Naive thymus-derived CD4-positive, alpha-beta T cell (primary cell): ENCODE data around the gene UBXN11. TPM values are rescaled to one million over a fixed set of nuclear protein-coding genes. Genes with fewer than 3 reads are reported as not detected.
A peak's percentile ranks its signal among the peaks of the same experiment; 100 is the strongest.
"Not testable (repeated sequence)": the region's sequence is repeated elsewhere in the genome, so short reads cannot be mapped to it uniquely, and the experiment has no call there.

Source experiments
- ATAC-seq: fragments of 150-1000 bp; cut with Tn5 transposase; 2 replicates; pipeline ENCODE4 v1.10.0; 2021; ENCODE audit warnings: mild to moderate bottlenecking, moderate library complexity
- CTCF ChIA-PET: fragments of 350-600 bp; sonication (Branson Sonifier 250); formaldehyde crosslinking; loops from one replicate; lab custom pipeline; 2021; ENCODE audit warnings: antibody characterized with exemption; lab: Charles Lee
- POLR2A ChIA-PET: fragments of 350-600 bp; sonication (Branson Sonifier 250); formaldehyde crosslinking; loops from one replicate; lab custom pipeline; 2021; ENCODE audit warnings: antibody characterized with exemption, inconsistent platforms; lab: Charles Lee
- DNase-seq, 9 donors: peaks; one replicate each; pipeline versions ENCODE4 v3.0.0 to v3.0.0-alpha.2; 2020 to 2022; ENCODE audit warnings: mixed read lengths in 1 of 9
- H3K27ac ChIP-seq: one replicate; pipeline ENCODE4 v1.7.0; 2013; ENCODE audit warnings: mild to moderate bottlenecking, low read depth, low read length, moderate library complexity
- H3K27me3 ChIP-seq, 2 donors: one replicate each; pipeline ENCODE4 v1.7.0; 2013; ENCODE audit warnings: low read length in 2 of 2, mild to moderate bottlenecking in 2 of 2, moderate library complexity in 2 of 2; ENCODE audit not compliant: control insufficient read depth in 2 of 2, insufficient read depth in 2 of 2
- H3K36me3 ChIP-seq, 3 experiments: 1 replicate in 2 of 3; 2 replicates in 1 of 3; pipeline ENCODE4 v1.7.0; 2013; ENCODE audit warnings: low read length in 3 of 3, mild to moderate bottlenecking in 3 of 3, moderate library complexity in 1 of 3; ENCODE audit not compliant: insufficient read depth in 3 of 3, control insufficient read depth in 2 of 3
- H3K4me1 ChIP-seq, 2 donors: one replicate each; pipeline ENCODE4 v1.7.0; 2013; ENCODE audit warnings: low read length in 2 of 2, mild to moderate bottlenecking in 2 of 2, moderate library complexity in 1 of 2; ENCODE audit not compliant: control insufficient read depth in 2 of 2, insufficient read depth in 2 of 2
- H3K4me3 ChIP-seq: 2 replicates; pipeline ENCODE4 v1.7.0; 2013; ENCODE audit warnings: mild to moderate bottlenecking, low read length
- H3K9me3 ChIP-seq, 3 experiments: 1 replicate in 2 of 3; 2 replicates in 1 of 3; pipeline ENCODE4 v1.7.0; 2013; ENCODE audit warnings: low read length in 3 of 3; ENCODE audit not compliant: control insufficient read depth in 2 of 3
- H3K27ac Mint-ChIP-seq, 9 donors: one replicate each; pipeline ENCODE4 v1.8.0; 2020 to 2022; ENCODE audit warnings: mixed read lengths in 9 of 9, mild to moderate bottlenecking in 8 of 9, moderate library complexity in 5 of 9, inconsistent platforms in 2 of 9
- H3K27me3 Mint-ChIP-seq, 5 donors: one replicate each; pipeline ENCODE4 v1.8.0; 2021 to 2022; ENCODE audit warnings: mixed read lengths in 5 of 5, mild to moderate bottlenecking in 1 of 5
- H3K36me3 Mint-ChIP-seq, 5 donors: one replicate each; pipeline ENCODE4 v1.8.0; 2020 to 2022; ENCODE audit warnings: mixed read lengths in 5 of 5, mild to moderate bottlenecking in 3 of 5, inconsistent platforms in 1 of 5
- H3K4me1 Mint-ChIP-seq, 7 donors: one replicate each; pipeline ENCODE4 v1.8.0; 2020 to 2022; ENCODE audit warnings: mixed read lengths in 7 of 7, mild to moderate bottlenecking in 3 of 7, inconsistent platforms in 1 of 7
- H3K4me3 Mint-ChIP-seq, 10 donors: one replicate each; pipeline ENCODE4 v1.8.0; 2020 to 2022; ENCODE audit warnings: mild to moderate bottlenecking in 10 of 10, mixed read lengths in 10 of 10, moderate library complexity in 6 of 10, inconsistent platforms in 2 of 10
- H3K9me3 Mint-ChIP-seq, 11 donors: one replicate each; pipeline ENCODE4 v1.8.0; 2020 to 2022; ENCODE audit warnings: mixed read lengths in 11 of 11, mild to moderate bottlenecking in 4 of 11, inconsistent platforms in 1 of 11, moderate library complexity in 1 of 11
- intact Hi-C, 2 donors: fragments of 100-400 bp; cut with micrococcal nuclease; formaldehyde crosslinking; loops; one replicate each; pipeline ENCODE4 v1.15.1; 2023
- polyA plus RNA-seq, 2 donors: library from polyadenylated mRNA; unstranded; fragments of 300-500 nt; fragmentation: Illumina TruSeq; gene quantifications; one replicate each; pipeline ENCODE4 v1.2.3, GENCODE V29; 2021
- total RNA-seq, 6 experiments: library from RNA in 5 of 6; stranded (reverse) in 5 of 6; gene quantifications; 1 replicate in 5 of 6; 2 replicates in 1 of 6; pipeline ENCODE4 v1.2.3 and lab custom pipeline; 2021 to 2026

Gene UBXN11
- total and polyA plus RNA-seq, 7 experiments from 2014 or later, result 10.5 to 131 (median 49.6) TPM

GRCh38 chr1:26315874-26316850, 9.7 kb upstream of the UBXN11 start:
- ATAC-seq (no peak), DNase-seq (no peak)
- Histone ChIP-seq H3K4me3 (no peak overlapping the region), H3K27ac (peak overlapping the region; percentile 77), H3K36me3 (peaks cover 0 to 20% (median 12%) of the 10 kb centered on the region in 3 experiments), H3K27me3 (no peaks in the 10 kb centered on the region), H3K4me1 (peaks cover 50 to 52% of the 10 kb centered on the region in 2 donors), H3K9me3 (no peaks in the 10 kb centered on the region)
- Mint-ChIP-seq H3K36me3 (peaks cover 9 to 33% (median 18%) of the 10 kb centered on the region in 5 donors), H3K4me3 (peak overlapping the region; percentile 16 to 99 (median 80)), H3K4me1 (peaks cover 54 to 78% (median 58%) of the 10 kb centered on the region in 7 donors), H3K27me3 (no peaks in the 10 kb centered on the region), H3K27ac (peak overlapping the region; percentile 81 to 99 (median 91)), H3K9me3 (peaks cover 0 to 5% (median 0%) of the 10 kb centered on the region in 11 donors)
- POLR2A ChIA-PET, result interaction anchor here (1.1 to 35.3 kb wide), 6 partner anchors 8 to 59 kb away, joined by 3 to 1967 read pairs (median 4); partner anchors contain the start of genes SH3BGRL3 and UBXN11
- CTCF ChIA-PET, result interaction anchor here (0.6 to 19.8 kb wide), 6 partner anchors 7 to 58 kb away, joined by 3 to 541 read pairs (median 4); partner anchors contain the start of gene SH3BGRL3
- intact Hi-C loops, result loop anchor here in 1 of 2 donors (5.0 kb wide), 2 partner anchors 61 to 204 kb away; partner anchors contain the start of gene PDIK1L

- DNase-seq, result no peak
- peak overlapping the region; percentile 25 to 99 (median 80) for H3K4me3 Mint-ChIP-seq
- no peak for ATAC-seq
- H3K27me3 ChIP-seq, result no peaks in the 10 kb centered on the region
- no peaks in the 10 kb centered on the region for H3K9me3 ChIP-seq
- H3K9me3 Mint-ChIP-seq, result peaks cover 0 to 5% (median 0%) of the 10 kb centered on the region in 11 donors
- no peak overlapping the region for H3K27ac ChIP-seq
- H3K4me1 Mint-ChIP-seq, result peaks cover 49 to 65% (median 56%) of the 10 kb centered on the region in 7 donors
- CTCF ChIA-PET, result interaction anchor here (19.8 kb wide), 1 partner anchor 32 kb away, joined by 541 read pairs; the partner anchor contains the start of gene SH3BGRL3
- no peak overlapping the region for H3K4me3 ChIP-seq
- peak overlapping the region in 8 of 9 donors; percentile 65 to 98 (median 86) for H3K27ac Mint-ChIP-seq
- peaks cover 8 to 23% (median 13%) of the 10 kb centered on the region in 5 donors for H3K36me3 Mint-ChIP-seq
- POLR2A ChIA-PET, result interaction anchor here (0.7 to 35.3 kb wide), 8 partner anchors 6 to 61 kb away, joined by 3 to 1967 read pairs (median 6); partner anchors contain the start of genes SH3BGRL3 and UBXN11
- no peaks in the 10 kb centered on the region for H3K27me3 Mint-ChIP-seq
- H3K4me1 ChIP-seq, result peaks cover 40% of the 10 kb centered on the region in 2 donors
- intact Hi-C loops, result no loop called here
- H3K36me3 ChIP-seq, result peaks cover 0 to 8% (median 0%) of the 10 kb centered on the region in 3 experiments
Measured at GRCh38 chr1:26314501-26314900, 8.1 kb upstream of the UBXN11 start.

- DNase-seq, result peak in 3 of 9 donors; percentile 2 to 46 (median 43)
- H3K9me3 Mint-ChIP-seq, H3K36me3 Mint-ChIP-seq, H3K27me3 Mint-ChIP-seq, H3K27me3 ChIP-seq, ATAC-seq, H3K36me3 ChIP-seq, H3K9me3 ChIP-seq: not testable (repeated sequence)
- H3K4me3 Mint-ChIP-seq, result peak overlapping the region; percentile 93 to 99 (median 98)
- H3K27ac ChIP-seq, result peak overlapping the region; percentile 76
- H3K27ac Mint-ChIP-seq, result peak overlapping the region; percentile 89 to 99 (median 96)
- intact Hi-C loops, result loop anchor here (1.0 to 5.0 kb wide), 8 partner anchors 9 to 403 kb away; partner anchors contain the start of genes CD52 (in 2 of the 2), HMGN2 (in 2 of the 2) and ARID1A (in 1 of the 2)
- POLR2A ChIA-PET, result interaction anchor here (0.7 to 35.3 kb wide), 9 partner anchors 11 to 138 kb away, joined by 3 to 1967 read pairs (median 6); partner anchors contain the start of genes CD52, CEP85 and SH3BGRL3
- peak overlapping the region; percentile 7 for H3K4me3 ChIP-seq
- peaks cover 16 to 31% of the 10 kb centered on the region in 2 donors for H3K4me1 ChIP-seq
- CTCF ChIA-PET, result interaction anchor here (0.6 to 7.1 kb wide), 16 partner anchors 10 to 469 kb away, joined by 3 to 131 read pairs (median 4); partner anchors contain the start of genes CD52 and SH3BGRL3
- peaks cover 29 to 65% (median 43%) of the 10 kb centered on the region in 7 donors for H3K4me1 Mint-ChIP-seq
Measured at GRCh38 chr1:26307966-26308899, 1.8 kb upstream of the UBXN11 start.

GRCh38 chr1:26307363-26307781, 936 bp upstream of the UBXN11 start:
- Mint-ChIP-seq H3K9me3 (no peaks in the 10 kb centered on the region), H3K4me3 (peak overlapping the region; percentile 93 to 99 (median 98)), H3K4me1 (peaks cover 29 to 64% (median 40%) of the 10 kb centered on the region in 7 donors), H3K36me3 (peaks cover 0 to 4% (median 0%) of the 10 kb centered on the region in 5 donors), H3K27ac (peak overlapping the region; percentile 89 to 99 (median 96)), H3K27me3 (no peaks in the 10 kb centered on the region)
- Histone ChIP-seq H3K27me3 (no peaks in the 10 kb centered on the region), H3K36me3 (no peaks in the 10 kb centered on the region), H3K4me3 (peak overlapping the region; percentile 60), H3K9me3 (no peaks in the 10 kb centered on the region), H3K4me1 (peaks cover 16 to 31% of the 10 kb centered on the region in 2 donors), H3K27ac (peak overlapping the region; percentile 76)
- ChIA-PET POLR2A (interaction anchor here (0.7 to 35.3 kb wide), 9 partner anchors 10 to 137 kb away, joined by 3 to 1967 read pairs (median 6); partner anchors contain the start of genes CD52, CEP85 and SH3BGRL3), CTCF (interaction anchor here (0.6 to 7.1 kb wide), 14 partner anchors 11 to 469 kb away, joined by 3 to 131 read pairs (median 5); partner anchors contain the start of genes CD52 and SH3BGRL3)
- DNase-seq (peak in 6 of 9 donors; percentile 56 to 83 (median 71)), ATAC-seq (peak; percentile 18)
- intact Hi-C loops, result loop anchor here (1.0 to 5.0 kb wide), 8 partner anchors 10 to 402 kb away; partner anchors contain the start of genes CD52 (in 2 of the 2), HMGN2 (in 2 of the 2) and ARID1A (in 1 of the 2)

- H3K36me3 ChIP-seq, result no peaks in the 10 kb centered on the region
- no peaks in the 10 kb centered on the region for H3K9me3 ChIP-seq
- H3K9me3 Mint-ChIP-seq, result no peaks in the 10 kb centered on the region
- ChIA-PET CTCF (interaction anchor here (0.7 to 7.1 kb wide), 4 partner anchors 10 to 35 kb away, joined by 4 to 131 read pairs (median 5); no protein-coding TSS in a partner anchor), POLR2A (interaction anchor here (0.6 to 35.3 kb wide), 4 partner anchors 14 to 523 kb away, joined by 3 to 1967 read pairs (median 144); partner anchors contain the start of genes CD52 and SH3BGRL3)
- no peaks in the 10 kb centered on the region for H3K27me3 ChIP-seq
- no peaks in the 10 kb centered on the region for H3K27me3 Mint-ChIP-seq
- H3K36me3 Mint-ChIP-seq, result no peaks in the 10 kb centered on the region
- H3K4me1 Mint-ChIP-seq, result peaks cover 27 to 57% (median 33%) of the 10 kb centered on the region in 7 donors
- peak overlapping the region; percentile 87 for H3K4me3 ChIP-seq
- peak overlapping the region; percentile 90 to 99 (median 96) for H3K27ac Mint-ChIP-seq
- no peak for DNase-seq
- intact Hi-C loops, result loop anchor here (1.0 to 5.0 kb wide), 6 partner anchors 18 to 392 kb away; partner anchors contain the start of genes HMGN2 (in 2 of the 2) and ARID1A (in 1 of the 2)
- H3K4me1 ChIP-seq, result peaks cover 16 to 29% of the 10 kb centered on the region in 2 donors
- peak overlapping the region; percentile 93 to 99 (median 98) for H3K4me3 Mint-ChIP-seq
- ATAC-seq, result no peak
- H3K27ac ChIP-seq, result peak overlapping the region; percentile 76
Measured at GRCh38 chr1:26305667-26306289, 658 bp downstream of the UBXN11 start.
